Measurements from ENCODE around the gene NOL4L.

NOL4L gene

GRCh38 chr20:32400476-32400875 is 184.7 kb downstream of the NOL4L start:
- no peak for DNase-seq

DNA sequence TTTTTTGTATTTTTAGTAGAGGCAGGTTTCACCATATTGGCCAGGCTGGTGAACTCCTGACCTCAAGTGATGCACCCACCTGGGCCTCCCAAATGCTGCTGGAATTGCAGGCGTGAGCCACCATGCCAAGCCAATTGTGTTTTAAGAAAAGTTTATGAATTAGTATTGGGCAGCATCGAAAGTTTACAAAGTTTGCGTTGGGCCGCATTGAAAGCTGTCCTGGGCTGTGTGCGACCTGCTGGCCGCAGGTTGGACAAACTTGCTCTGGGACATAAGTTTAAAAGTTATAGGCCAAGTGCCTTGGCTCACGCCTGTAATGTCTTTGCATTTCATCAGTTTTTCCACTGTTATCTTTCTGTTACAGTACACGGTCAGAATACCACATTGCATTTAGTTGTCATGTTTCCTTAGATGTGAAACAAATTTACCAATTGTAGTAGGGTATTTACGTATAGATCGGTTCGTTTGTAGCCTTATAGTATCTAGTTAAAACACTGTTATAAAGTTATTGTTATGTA is 187.5 kb downstream of the NOL4L start:
- DNase-seq: no peak

- DNase-seq: no peak
Observed at GRCh38 chr20:32396646-32397160, 188.4 kb downstream of the NOL4L start.

DNA sequence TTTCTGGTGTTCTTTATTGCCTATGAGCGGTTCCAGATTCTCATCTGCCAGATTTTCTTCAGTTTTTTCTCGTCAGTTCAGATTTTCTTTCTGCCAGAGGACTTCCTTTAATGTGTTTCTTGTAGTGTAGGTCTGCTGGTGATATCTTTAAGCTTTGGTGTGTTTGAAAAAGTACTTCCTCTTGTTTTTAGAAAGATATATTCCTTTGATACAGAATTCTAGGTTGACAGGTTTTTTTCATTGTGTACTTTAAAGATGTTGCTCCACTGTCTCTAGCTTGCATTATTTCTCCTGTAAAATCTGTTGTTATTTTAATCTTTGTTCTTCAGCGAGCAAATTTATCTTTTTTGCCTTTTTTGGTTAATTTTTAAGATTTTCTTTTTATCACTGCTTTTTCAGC is 190.1 kb downstream of the NOL4L start:
- no peak for DNase-seq
